ENCODE results near the gene RASSF1.

DNA sequence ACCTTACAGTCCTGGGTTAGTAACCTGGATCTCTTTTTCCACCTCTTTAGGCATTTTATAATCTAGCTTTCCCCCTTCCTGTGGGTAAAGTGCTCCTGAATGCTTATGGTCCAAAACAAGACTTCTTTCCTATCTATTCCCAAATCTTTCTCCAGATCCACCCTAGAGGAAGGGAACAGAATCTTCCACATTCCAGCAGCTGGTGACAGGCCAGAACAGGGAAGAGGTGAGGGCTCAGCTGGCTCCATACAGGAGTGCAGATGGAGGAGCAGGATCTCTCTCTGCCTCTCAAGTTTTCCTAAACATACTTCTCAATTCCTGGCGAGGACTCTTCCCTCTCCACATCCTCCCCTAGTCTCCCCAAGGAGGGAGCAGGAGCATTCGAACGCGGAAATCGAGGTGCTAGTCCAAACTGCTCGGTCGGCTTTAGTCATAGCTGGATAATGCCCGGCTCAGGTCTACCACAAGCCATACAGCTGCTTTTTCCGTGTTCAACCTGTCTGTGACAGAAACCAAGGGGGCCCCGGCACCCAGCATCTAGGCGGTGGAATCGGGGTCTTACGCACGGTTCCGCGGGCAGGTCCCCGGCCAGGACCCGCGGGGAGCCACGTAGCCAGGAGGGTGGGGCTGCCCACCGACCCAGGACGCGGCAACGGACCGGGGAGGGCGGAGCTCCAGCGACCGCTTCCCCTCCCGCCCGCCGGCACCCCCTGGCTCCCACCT, 4.0 kb downstream of the RASSF1 start:
- TF ChIP-seq L3MBTL2 (conservative IDR thresholded peaks at IDR 0.05) (no peak), BHLHE40 (IDR thresholded peaks at IDR 0.05; ENCODE audit: borderline replicate concordance) (no peak), FOXM1 (IDR thresholded peaks at IDR 0.05; ENCODE audit: borderline replicate concordance) (no peak), TARDBP (IDR thresholded peaks at IDR 0.05) (no peak), LEF1 (IDR thresholded peaks at IDR 0.05; ENCODE audit: borderline replicate concordance) (no peak), ZNF384 (IDR thresholded peaks at IDR 0.05) (no peak), CTBP1 (IDR thresholded peaks at IDR 0.05; ENCODE audit: borderline replicate concordance) (no peak)
- TF ChIP-seq, protein P1, sequence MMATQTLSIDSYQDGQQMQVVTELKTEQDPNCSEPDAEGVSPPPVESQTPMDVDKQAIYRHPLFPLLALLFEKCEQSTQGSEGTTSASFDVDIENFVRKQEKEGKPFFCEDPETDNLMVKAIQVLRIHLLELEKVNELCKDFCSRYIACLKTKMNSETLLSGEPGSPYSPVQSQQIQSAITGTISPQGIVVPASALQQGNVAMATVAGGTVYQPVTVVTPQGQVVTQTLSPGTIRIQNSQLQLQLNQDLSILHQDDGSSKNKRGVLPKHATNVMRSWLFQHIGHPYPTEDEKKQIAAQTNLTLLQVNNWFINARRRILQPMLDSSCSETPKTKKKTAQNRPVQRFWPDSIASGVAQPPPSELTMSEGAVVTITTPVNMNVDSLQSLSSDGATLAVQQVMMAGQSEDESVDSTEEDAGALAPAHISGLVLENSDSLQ (IDR thresholded peaks at IDR 0.05) = no peak

Measured in HEK293T (cell line).